Cardiac muscle cell (in vitro differentiated cells and primary cell): ENCODE results near the gene PANX3. TPM values are rescaled to one million over a fixed set of nuclear protein-coding genes. Genes with fewer than 3 reads are reported as not detected.

Experiments used
- DNase-seq, 2 donors: peaks; one replicate each; pipeline versions ENCODE4 v3.0.0 to v3.0.0-alpha.2; 2010 to 2017; ENCODE audit warnings: low read depth in 1 of 2, low spot score in 1 of 2
- H3K27ac ChIP-seq: fragments of 200-600 bp; sonication (generic); 2 replicates; pipeline ENCODE4 v1.5.1; 2016
- H3K27me3 ChIP-seq: fragments of 200-600 bp; sonication (generic); 2 replicates; pipeline ENCODE4 v1.6.0; 2016; ENCODE audit warnings: control low read depth
- H3K36me3 ChIP-seq: fragments of 200-600 bp; sonication (generic); 2 replicates; pipeline ENCODE4 v1.5.1; 2016; ENCODE audit warnings: control low read depth
- H3K4me1 ChIP-seq: fragments of 200-600 bp; sonication (generic); 2 replicates; pipeline ENCODE4 v1.8.1; 2017; ENCODE audit warnings: low read depth, mild to moderate bottlenecking, mixed run types
- H3K4me3 ChIP-seq: fragments of 200-600 bp; sonication (generic); 2 replicates; pipeline ENCODE4 v1.5.1; 2016; ENCODE audit warnings: mild to moderate bottlenecking
- H3K9me3 ChIP-seq: fragments of 200-600 bp; sonication (generic); 2 replicates; pipeline ENCODE4 v1.5.1; 2017; ENCODE audit warnings: low read depth, mild to moderate bottlenecking, control low read depth
- CTCF ChIP-seq: IDR thresholded peaks from 2 replicates; pipeline ENCODE4 v1.5.1; 2012; ENCODE audit warnings: low read depth, mild to moderate bottlenecking, low read length
- polyA plus RNA-seq: library from polyadenylated mRNA; unstranded; fragments of >200 nt; fragmentation: Nextera tagmentation; extraction: Ambion mirVana; gene quantifications from 2 replicates; pipeline ENCODE4 v1.2.1, GENCODE V29; 2016
- total RNA-seq: library from RNA; depleted of rRNA; stranded (reverse); fragments of >200 nt; gene quantifications from 2 replicates; pipeline ENCODE4 v1.2.3, GENCODE V29; 2016

Gene PANX3
- total and polyA plus RNA-seq, 2 experiments from 2014 or later, result not detected

- Histone ChIP-seq H3K9me3 (no peaks in the 10 kb centered on the region), H3K4me1 (peaks cover 4% of the 10 kb centered on the region), H3K36me3 (no peaks in the 10 kb centered on the region), H3K4me3 (no peak overlapping the region), H3K27me3 (peaks cover 58% of the 10 kb centered on the region), H3K27ac (no peak overlapping the region)
- peak; percentile 59 to 69 for DNase-seq
- TF ChIP-seq CTCF, result peak; percentile 60
These were observed 58.0 kb downstream of the PANX3 start for GRCh38 chr11:124669193-124669592.

Other genes with a start within 250 kb of the PANX3 start
- not detected in 2 replicates for gene OR8B2, start 226.9 kb upstream of the PANX3 start, total RNA-seq
- gene OR8B2, start 226.9 kb upstream of the PANX3 start, polyA plus RNA-seq, result not detected in 2 replicates
- gene OR8B3, start 212.4 kb upstream of the PANX3 start, total RNA-seq, result not detected in 2 replicates
- not detected in 2 replicates for gene OR8B3, start 212.4 kb upstream of the PANX3 start, polyA plus RNA-seq
- gene OR8B4, start 186.6 kb upstream of the PANX3 start, total RNA-seq, result not detected in 2 replicates
- gene OR8B4, start 186.6 kb upstream of the PANX3 start, polyA plus RNA-seq, result not detected in 2 replicates
- not detected in 2 replicates for gene OR8B8, start 165.7 kb upstream of the PANX3 start, total RNA-seq
- gene OR8B8, start 165.7 kb upstream of the PANX3 start, polyA plus RNA-seq, result not detected in 2 replicates
- gene OR8B12, start 67.8 kb upstream of the PANX3 start, total RNA-seq, result not detected in 2 replicates
- not detected in 2 replicates for gene OR8B12, start 67.8 kb upstream of the PANX3 start, polyA plus RNA-seq
- not detected in 2 replicates for gene OR8A1, start 41.4 kb upstream of the PANX3 start, total RNA-seq
- not detected in 2 replicates for gene OR8A1, start 41.4 kb upstream of the PANX3 start, polyA plus RNA-seq
- gene TBRG1, start 11.4 kb downstream of the PANX3 start, total RNA-seq, result 16.9 and 31.5 TPM in 2 replicates
- 22.9 and 29.1 TPM in 2 replicates for gene TBRG1, start 11.4 kb downstream of the PANX3 start, polyA plus RNA-seq
- 7.9 and 8.3 TPM in 2 replicates for gene SIAE, start 62.3 kb downstream of the PANX3 start, total RNA-seq
- gene SIAE, start 62.3 kb downstream of the PANX3 start, polyA plus RNA-seq, result 5.7 and 13.2 TPM in 2 replicates
- gene SPA17, start 62.5 kb downstream of the PANX3 start, total RNA-seq, result 5.3 and 9.3 TPM in 2 replicates
- 13.2 and 14.3 TPM in 2 replicates for gene SPA17, start 62.5 kb downstream of the PANX3 start, polyA plus RNA-seq
- gene NRGN, start 128.5 kb downstream of the PANX3 start, total RNA-seq, result 1.1 and 2.1 TPM in 2 replicates
- gene NRGN, start 128.5 kb downstream of the PANX3 start, polyA plus RNA-seq, result 1.1 and 3.5 TPM in 2 replicates
- not detected in 2 replicates for gene VSIG2, start 140.8 kb downstream of the PANX3 start, total RNA-seq
- not detected in 2 replicates for gene VSIG2, start 140.8 kb downstream of the PANX3 start, polyA plus RNA-seq
- 1.5 and 1.8 TPM in 2 replicates for gene ESAM, start 150.9 kb downstream of the PANX3 start, total RNA-seq
- gene ESAM, start 150.9 kb downstream of the PANX3 start, polyA plus RNA-seq, result 3.3 and 4.9 TPM in 2 replicates
- 13.1 and 18.0 TPM in 2 replicates for gene MSANTD2, start 189.0 kb downstream of the PANX3 start, total RNA-seq
- gene MSANTD2, start 189.0 kb downstream of the PANX3 start, polyA plus RNA-seq, result 7.8 and 10.9 TPM in 2 replicates